RWPE1 (cell line): ENCODE data around the gene CABP5.

Experiments
- CTCF ChIA-PET: fragments of 350-600 bp; sonication (Branson Sonifier 250); formaldehyde crosslinking; extraction: SDS; loops from one replicate; lab custom pipeline; 2021; lab: Yijun Ruan, JAX
- POLR2A ChIA-PET: fragments of 400-600 bp; formaldehyde crosslinking; extraction: SDS; loops from one replicate; lab custom pipeline; 2020; ENCODE audit warnings: antibody characterized with exemption; ENCODE audit not compliant: low non-redundant PET; lab: Yijun Ruan, JAX
- DNase-seq: peaks from one replicate; pipeline ENCODE4 v3.0.0; 2012; ENCODE audit warnings: low spot score
- H3K27ac ChIP-seq: fragments of 450-650 bp; 2 replicates; pipeline ENCODE4 v1.5.1; 2017
- CTCF ChIP-seq: fragments of 450-650 bp; conservative IDR thresholded peaks from 2 replicates; pipeline ENCODE4 v1.5.1; 2017; ENCODE audit warnings: low read depth, mild to moderate bottlenecking

Gene CABP5

GRCh38 chr19:47994209-47994802, 49.6 kb downstream of the CABP5 start, which contains the start of gene ELSPBP1:
ELSPBP1 (plus strand) TSS chr19:47994632; CDS start chr19:48008668, 14,036 bp downstream.
- ChIA-PET CTCF (interaction anchor here (0.6 to 1.0 kb wide), 2 partner anchors 16 to 20 kb away, joined by 3 read pairs; no protein-coding TSS in a partner anchor), POLR2A (no interaction called here)
- no peak within 1 kb of the TSS for H3K27ac ChIP-seq
- DNase-seq: no peak
- no peak for TF ChIP-seq CTCF

- TF ChIP-seq CTCF: no peak
- H3K27ac ChIP-seq: no peak within 1 kb of the TSS
- CTCF ChIA-PET: no interaction called here
- POLR2A ChIA-PET: no interaction called here
- no peak for DNase-seq
These were observed 51.8 kb downstream of the CABP5 start, which contains the start of gene BSPH1 for GRCh38 chr19:47992070-47992469. BSPH1 (minus strand) TSS chr19:47992170; CDS start chr19:47992081, 89 bp downstream.

GRCh38 chr19:47991191-47991808, 52.6 kb downstream of the CABP5 start:
- no peak overlapping the region for H3K27ac ChIP-seq
- TF ChIP-seq CTCF: no peak
- no peak for DNase-seq
- CTCF ChIA-PET: no interaction called here
- POLR2A ChIA-PET: no interaction called here
